HG03175 (cell line): ENCODE data around the gene EIF6.
A peak's percentile ranks its signal among the peaks of the same experiment; 100 is the strongest.

Experiments used
- ATAC-seq: cut with Tn5 transposase; IDR thresholded peaks from one replicate; pipeline ENCODE4 v1.9.1; 2021; ENCODE audit warnings: mild to moderate bottlenecking, moderate library complexity; ENCODE audit not compliant: unreplicated experiment

EIF6 gene

GRCh38 chr20:35295674-35296073, 11.1 kb upstream of the EIF6 start:
- ATAC-seq: no peak

- no peak for ATAC-seq
Measured at GRCh38 chr20:35295058-35295457, 10.5 kb upstream of the EIF6 start.

- ATAC-seq: no peak
Measured at GRCh38 chr20:35294293-35294685, 9.7 kb upstream of the EIF6 start.

- no peak for ATAC-seq
Measured at GRCh38 chr20:35293303-35294292, 9.0 kb upstream of the EIF6 start.

GRCh38 chr20:35292504-35293285, 8.1 kb upstream of the EIF6 start:
- no peak for ATAC-seq

GRCh38 chr20:35291654-35292503, 7.3 kb upstream of the EIF6 start, which contains the start of gene FAM83C:
Gene FAM83C, minus strand, starts transcription at chr20:35292425. Its CDS starts 121 bp downstream, at chr20:35292304.
- ATAC-seq: no peak

- ATAC-seq: no peak
Measured at GRCh38 chr20:35290887-35291417, 6.4 kb upstream of the EIF6 start.

GRCh38 chr20:35290186-35290886, 5.8 kb upstream of the EIF6 start:
- no peak for ATAC-seq

- ATAC-seq: no peak
Measured at GRCh38 chr20:35288325-35289060, 3.9 kb upstream of the EIF6 start.

- ATAC-seq: no peak
Measured at GRCh38 chr20:35287509-35288324, 3.1 kb upstream of the EIF6 start.

- ATAC-seq: no peak
Measured at GRCh38 chr20:35286899-35287508, 2.4 kb upstream of the EIF6 start.

- no peak for ATAC-seq
Measured at GRCh38 chr20:35286077-35286898, 1.7 kb upstream of the EIF6 start.

GRCh38 chr20:35285806-35286076, 1.2 kb upstream of the EIF6 start:
- ATAC-seq: no peak

- no peak for ATAC-seq
Measured at GRCh38 chr20:35284992-35285805, 627 bp upstream of the EIF6 start.

GRCh38 chr20:35283441-35284266, 918 bp downstream of the EIF6 start:
- ATAC-seq: peak; percentile 7
